GM21717 (cell line): ENCODE results near the gene PARD3.
"Not testable (repeated sequence)": the region's sequence is repeated elsewhere in the genome, so short reads cannot be mapped to it uniquely, and the experiment has no call there.

Source experiments
- ATAC-seq: cut with Tn5 transposase; IDR thresholded peaks from one replicate; pipeline ENCODE4 v1.9.1; 2021; ENCODE audit warnings: mild to moderate bottlenecking, moderate library complexity; ENCODE audit not compliant: unreplicated experiment

PARD3 gene

GRCh38 chr10:34746094-34746493 lies 69.0 kb downstream of the PARD3 start:
- no peak for ATAC-seq

DNA sequence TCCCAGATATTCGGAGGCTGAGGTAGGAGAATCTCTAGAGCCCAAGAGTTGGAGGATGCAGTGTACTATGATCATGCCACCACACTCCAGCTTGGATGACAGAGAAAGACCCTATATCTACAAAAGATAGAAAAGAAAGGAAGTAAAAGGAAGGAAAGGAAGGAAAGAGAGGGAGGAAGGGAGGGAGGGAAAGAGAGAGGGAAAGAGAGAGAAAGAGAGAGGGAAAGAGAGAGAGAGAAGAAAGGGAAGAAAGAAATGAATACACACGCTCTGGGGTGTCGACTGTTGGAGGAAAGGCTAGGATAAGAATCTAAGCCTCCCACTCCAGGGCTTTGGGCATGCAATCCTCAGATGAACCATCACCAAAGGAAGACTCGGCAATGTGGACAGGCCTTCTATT lies 69.9 kb downstream of the PARD3 start:
- ATAC-seq: no peak

DNA sequence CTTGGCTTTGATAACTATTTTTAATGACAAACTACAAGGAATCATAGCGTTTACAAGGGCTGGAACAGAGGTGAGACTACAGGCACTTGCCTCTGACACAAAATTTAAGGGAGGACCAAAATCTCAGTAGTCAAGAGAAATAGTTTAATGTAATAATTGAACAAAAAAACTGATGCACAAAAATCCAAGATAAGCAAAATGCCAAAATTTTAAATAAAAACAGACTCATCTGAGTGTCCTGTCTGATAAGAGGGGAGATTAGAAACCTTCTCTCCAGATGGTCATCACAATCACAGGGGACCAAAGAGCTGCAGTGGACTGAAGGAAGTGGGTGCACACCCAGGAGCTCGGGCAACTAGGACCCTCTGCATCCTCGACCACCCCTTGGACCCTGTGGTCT lies 70.5 kb downstream of the PARD3 start:
- no peak for ATAC-seq

GRCh38 chr10:34743814-34744213 lies 71.3 kb downstream of the PARD3 start:
- no peak for ATAC-seq

GRCh38 chr10:34742456-34742855 lies 72.6 kb downstream of the PARD3 start:
- ATAC-seq: no peak

DNA sequence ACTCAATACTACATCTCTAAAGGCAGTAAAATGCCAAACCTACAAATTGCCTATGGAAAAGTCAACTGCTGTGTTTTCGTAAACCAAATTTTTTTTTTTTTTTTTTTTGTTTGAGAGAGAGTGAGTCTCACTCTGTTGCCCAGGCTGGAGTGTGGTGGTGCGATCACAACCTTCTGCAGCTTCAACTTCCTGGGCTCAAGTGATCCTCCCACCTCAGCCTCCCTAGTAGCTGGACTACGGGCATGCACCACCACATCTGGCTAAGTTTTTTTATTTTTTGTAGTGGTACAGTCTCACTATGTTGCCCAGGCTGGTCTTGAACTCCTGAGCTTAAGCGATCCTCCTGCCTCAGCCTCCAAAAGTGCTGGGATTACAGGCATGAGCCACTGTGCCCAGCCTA lies 74.0 kb downstream of the PARD3 start:
- ATAC-seq: not testable (repeated sequence)

DNA sequence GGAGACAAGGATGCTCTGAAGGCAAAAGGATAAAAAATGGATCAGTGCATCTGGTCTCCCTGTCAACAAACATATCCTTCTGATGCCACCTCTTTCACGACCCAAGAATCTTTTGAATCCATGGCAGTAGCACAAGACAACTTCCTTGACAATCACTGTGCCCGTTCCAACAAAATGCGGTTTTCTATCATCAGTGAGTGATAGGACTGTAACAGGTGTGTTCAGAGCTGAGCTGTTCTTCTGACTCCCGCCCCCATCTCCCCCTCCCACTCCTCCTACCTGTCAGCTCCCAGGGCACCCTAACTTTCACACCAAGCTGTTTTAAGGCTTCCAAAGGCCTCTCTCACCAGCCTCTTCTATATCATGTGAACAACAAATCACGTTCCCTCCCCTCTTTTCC lies 74.8 kb downstream of the PARD3 start:
- no peak for ATAC-seq

GRCh38 chr10:34739915-34740314 lies 75.2 kb downstream of the PARD3 start:
- no peak for ATAC-seq

DNA sequence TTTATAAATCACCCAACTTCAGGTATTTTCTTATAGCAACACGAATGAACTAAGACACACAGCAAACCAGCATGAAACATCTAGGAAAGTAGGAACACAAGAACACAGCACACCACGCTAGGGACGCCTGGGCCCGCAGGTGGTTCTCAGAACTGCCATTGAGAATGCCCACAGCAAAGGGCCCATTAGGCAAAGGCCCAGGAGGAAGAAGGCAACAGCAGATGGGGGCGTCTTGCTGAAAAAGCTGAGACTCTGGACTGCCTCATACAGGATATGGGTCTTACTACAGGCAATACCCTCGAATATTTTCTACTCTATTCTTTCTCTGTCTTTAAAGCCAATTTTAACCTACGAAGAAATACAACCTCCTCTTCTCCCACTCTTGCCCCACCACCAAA lies 77.3 kb downstream of the PARD3 start:
- ATAC-seq: no peak

DNA sequence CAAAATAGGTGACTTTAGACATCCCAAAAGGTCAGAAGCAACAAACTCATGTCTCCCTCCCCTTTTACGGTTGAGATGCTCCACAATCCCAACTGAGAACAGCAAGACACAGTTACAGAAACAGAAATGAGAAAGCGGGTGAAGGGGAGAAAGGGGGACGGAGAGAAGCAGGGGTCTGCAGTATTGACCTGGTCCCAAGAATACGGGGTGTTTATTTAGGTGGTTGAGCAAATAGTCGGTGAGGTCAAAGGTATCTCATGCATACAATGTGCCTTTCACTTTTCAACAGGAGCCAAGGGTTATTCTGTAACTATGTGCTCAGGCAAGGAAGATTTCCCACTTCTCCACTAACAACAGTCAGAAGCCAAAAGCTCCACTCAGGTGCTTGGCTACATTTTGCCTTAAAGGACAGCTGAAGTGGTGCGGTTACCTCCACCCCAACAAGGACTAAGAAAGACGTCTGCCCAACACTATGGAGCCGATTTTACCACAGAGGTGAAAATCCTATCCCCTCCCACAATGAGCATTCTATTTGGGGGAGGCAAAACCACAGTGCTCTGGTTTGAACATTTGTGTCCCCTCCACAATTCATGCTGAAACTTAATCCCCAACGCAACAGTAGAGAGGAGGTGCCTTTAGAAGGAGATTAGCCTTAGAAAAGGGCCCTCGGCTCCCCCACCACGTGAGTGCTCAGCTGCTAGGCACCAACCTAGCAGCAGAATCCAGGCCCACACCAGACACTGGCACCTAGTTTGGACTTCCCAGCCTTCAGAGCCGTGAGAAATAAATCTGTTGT lies 77.9 kb downstream of the PARD3 start:
- ATAC-seq: no peak

DNA sequence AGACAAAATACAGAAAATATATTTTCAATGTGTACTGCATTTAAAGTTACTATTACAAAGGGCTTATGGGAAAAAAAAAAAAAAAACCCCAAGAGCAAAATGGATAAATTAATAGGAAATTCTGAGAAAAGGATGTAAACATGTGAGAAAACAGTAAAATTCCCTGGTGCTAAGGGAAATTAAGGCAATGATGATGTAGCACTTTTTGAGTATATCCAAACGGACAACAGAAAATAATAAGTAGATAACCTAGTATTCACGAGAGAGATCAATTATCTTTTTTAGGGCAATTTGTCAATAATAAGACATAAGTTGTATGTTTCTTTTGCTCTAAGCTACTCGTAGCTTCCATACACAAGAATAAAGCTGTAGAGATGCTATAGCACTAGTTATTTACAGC lies 80.2 kb downstream of the PARD3 start:
- ATAC-seq: no peak

- no peak for ATAC-seq
Observed at GRCh38 chr10:34732926-34733325, 82.2 kb downstream of the PARD3 start.

DNA sequence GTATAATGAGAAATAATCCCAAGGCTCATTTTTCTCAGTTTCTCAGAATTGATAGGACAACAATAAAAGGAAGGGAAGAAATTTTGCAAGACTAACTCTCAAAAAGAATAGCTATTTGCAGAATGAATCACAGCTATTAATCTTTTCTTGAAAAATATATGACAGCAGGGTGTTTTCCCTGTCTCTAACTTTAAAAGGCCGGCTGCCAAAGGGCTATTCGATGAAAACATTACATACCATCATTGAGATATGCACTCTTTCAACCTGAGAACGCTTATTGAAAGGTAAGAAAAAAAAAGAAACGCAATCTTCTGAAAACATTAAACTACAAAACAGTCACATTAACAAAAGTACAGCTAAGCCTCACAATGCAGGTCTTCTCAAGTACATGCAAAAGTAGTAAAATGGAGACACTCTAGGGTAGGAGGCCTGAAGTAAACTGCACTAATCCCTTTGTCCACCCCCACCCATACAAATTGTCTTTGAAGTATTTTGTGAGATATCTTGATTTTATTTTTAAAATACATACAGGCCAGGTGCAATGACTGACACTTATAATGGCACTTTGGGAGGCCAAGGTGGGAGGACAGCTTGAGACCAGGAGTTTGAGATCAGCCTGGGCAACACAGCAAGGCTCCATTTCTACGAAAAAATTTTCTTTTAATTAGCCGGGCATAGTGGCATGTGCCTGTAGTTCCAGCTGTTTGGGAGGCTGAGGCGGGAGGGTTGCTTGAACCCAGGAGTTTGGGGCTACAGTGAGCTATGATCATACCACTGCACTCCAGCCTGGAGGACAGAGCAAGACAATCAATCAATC lies 83.0 kb downstream of the PARD3 start:
- ATAC-seq: no peak

DNA sequence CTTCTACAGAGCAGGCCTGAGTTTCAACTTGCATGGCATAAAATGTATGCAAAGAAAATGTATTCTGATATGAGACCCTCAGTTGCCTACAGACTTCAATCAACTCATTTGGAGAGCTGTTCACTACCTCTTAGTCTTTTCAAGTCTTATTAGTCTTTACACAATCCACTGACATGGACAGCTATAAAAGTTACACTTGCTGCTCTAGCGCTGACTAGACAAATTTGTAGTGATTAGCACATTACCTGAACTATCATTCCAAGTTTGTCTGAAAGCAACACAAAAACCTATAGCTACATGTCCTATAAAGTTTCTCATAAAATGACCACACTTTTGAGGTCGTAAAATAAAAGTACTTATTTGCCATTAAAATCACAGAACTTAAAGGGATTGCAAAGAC lies 83.9 kb downstream of the PARD3 start:
- no peak for ATAC-seq

- ATAC-seq: no peak
Observed at GRCh38 chr10:34730726-34731125, 84.4 kb downstream of the PARD3 start.

DNA sequence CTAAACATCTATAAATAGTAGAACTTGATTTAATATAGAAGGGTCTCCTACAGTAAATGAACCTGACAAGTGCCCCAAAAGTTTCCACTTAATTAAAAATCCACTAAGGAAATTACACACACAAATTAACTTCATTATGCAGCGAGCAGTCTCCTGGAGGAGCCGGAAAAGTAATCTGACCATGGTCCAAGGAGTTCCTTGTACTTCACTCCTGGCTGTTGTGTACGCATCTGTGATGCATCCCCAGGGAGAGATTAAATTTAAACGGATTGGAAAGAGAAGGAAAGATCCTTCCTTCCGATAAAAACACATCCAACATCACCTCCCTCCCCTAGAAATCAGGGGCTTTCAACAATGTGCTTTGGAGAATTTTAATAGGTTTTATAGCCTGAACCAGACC lies 85.5 kb downstream of the PARD3 start:
- no peak for ATAC-seq

- no peak for ATAC-seq
Observed at GRCh38 chr10:34728361-34728760, 86.7 kb downstream of the PARD3 start.

DNA sequence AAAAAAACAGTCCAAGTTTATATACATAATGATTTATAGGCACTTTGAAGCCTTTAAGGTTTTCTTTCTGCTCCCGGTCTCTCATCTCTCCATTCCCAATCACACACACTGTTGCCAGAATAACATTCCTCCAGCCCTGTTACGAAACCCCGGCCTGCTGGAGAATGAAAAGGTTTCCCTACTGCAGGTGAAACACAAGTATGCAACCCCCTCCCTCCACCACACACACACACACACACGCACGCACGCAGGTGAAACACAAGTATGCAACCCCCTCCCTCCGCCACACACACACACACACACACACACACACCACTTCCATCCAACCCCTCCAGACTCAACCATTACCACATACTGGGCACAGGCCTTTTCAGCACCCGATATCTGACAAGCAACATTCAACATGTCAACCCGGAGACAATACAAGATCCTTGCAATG lies 87.5 kb downstream of the PARD3 start:
- no peak for ATAC-seq

GRCh38 chr10:34726862-34727261 lies 88.2 kb downstream of the PARD3 start:
- ATAC-seq: no peak

GRCh38 chr10:34723750-34724149 lies 91.3 kb downstream of the PARD3 start:
- ATAC-seq: no peak

GRCh38 chr10:34722404-34722803 lies 92.7 kb downstream of the PARD3 start:
- ATAC-seq: no peak

- no peak for ATAC-seq
Observed at GRCh38 chr10:34721208-34721840, 93.8 kb downstream of the PARD3 start.
